GM19238 (cell line): ENCODE results near the gene GSTA5.
"Not testable (repeated sequence)": the region's sequence is repeated elsewhere in the genome, so short reads cannot be mapped to it uniquely, and the experiment has no call there.

Experiments
- DNase-seq: peaks from one replicate; pipeline ENCODE4 v3.0.0; 2011; ENCODE audit warnings: low spot score; ENCODE audit not compliant: insufficient read length

GSTA5 gene

GRCh38 chr6:52789658-52790057, 51.0 kb downstream of the GSTA5 start:
- DNase-seq: not testable (repeated sequence)

- no peak for DNase-seq
Measured at GRCh38 chr6:52788478-52788877, 52.1 kb downstream of the GSTA5 start.

GRCh38 chr6:52787917-52788316, 52.7 kb downstream of the GSTA5 start:
- DNase-seq: no peak

GRCh38 chr6:52786249-52786956, 54.2 kb downstream of the GSTA5 start:
- DNase-seq: no peak

- not testable (repeated sequence) for DNase-seq
Measured at GRCh38 chr6:52782696-52783274, 57.8 kb downstream of the GSTA5 start.

- not testable (repeated sequence) for DNase-seq
Measured at GRCh38 chr6:52782209-52782608, 58.4 kb downstream of the GSTA5 start.
